Activated CD8-positive, alpha-beta T cell treated with anti-CD3 and anti-CD28 coated beads, Interleukin-2, amount 10 ng/mL, durations not matched to agents 7 days and 5 days (primary cell): ENCODE data around the gene CERS6. TPM values are rescaled to one million over a fixed set of nuclear protein-coding genes. Genes with fewer than 3 reads are reported as not detected.

Experiments used
- ATAC-seq: fragments of 150-1000 bp; cut with Tn5 transposase; one replicate; pipeline ENCODE4 v1.10.0; 2021; ENCODE audit warnings: moderate library complexity
- CTCF ChIA-PET: fragments of 350-600 bp; sonication (Branson Sonifier 250); formaldehyde crosslinking; loops from one replicate; lab custom pipeline; 2021; ENCODE audit warnings: antibody characterized with exemption; lab: Charles Lee
- POLR2A ChIA-PET: fragments of 350-600 bp; sonication (Branson Sonifier 250); formaldehyde crosslinking; loops from one replicate; lab custom pipeline; 2021; ENCODE audit warnings: antibody characterized with exemption; lab: Charles Lee
- DNase-seq: peaks from one replicate; pipeline ENCODE4 v3.0.0-alpha.2; 2020
- H3K27ac Mint-ChIP-seq: one replicate; pipeline ENCODE4 v1.8.0; 2021; ENCODE audit warnings: mild to moderate bottlenecking, mixed read lengths
- H3K27me3 Mint-ChIP-seq: one replicate; pipeline ENCODE4 v1.8.0; 2021; ENCODE audit warnings: low read depth, mixed read lengths
- H3K36me3 Mint-ChIP-seq: one replicate; pipeline ENCODE4 v1.8.0; 2021; ENCODE audit warnings: low read depth, mixed read lengths
- H3K4me1 Mint-ChIP-seq: one replicate; pipeline ENCODE4 v1.8.0; 2021; ENCODE audit warnings: low read depth, mixed read lengths
- H3K4me3 Mint-ChIP-seq: one replicate; pipeline ENCODE4 v1.8.0; 2021; ENCODE audit warnings: mild to moderate bottlenecking, mixed read lengths
- H3K9me3 Mint-ChIP-seq: one replicate; pipeline ENCODE4 v1.8.0; 2022; ENCODE audit warnings: mixed read lengths; ENCODE audit not compliant: insufficient read depth
- total RNA-seq, 2 experiments: library from RNA; stranded (reverse); gene quantifications; one replicate each; pipeline ENCODE4 v1.2.3, GENCODE V29; 2021

Gene CERS6
- total RNA-seq, 2 experiments from 2014 or later, result 13.1 to 14.5 TPM

DNA sequence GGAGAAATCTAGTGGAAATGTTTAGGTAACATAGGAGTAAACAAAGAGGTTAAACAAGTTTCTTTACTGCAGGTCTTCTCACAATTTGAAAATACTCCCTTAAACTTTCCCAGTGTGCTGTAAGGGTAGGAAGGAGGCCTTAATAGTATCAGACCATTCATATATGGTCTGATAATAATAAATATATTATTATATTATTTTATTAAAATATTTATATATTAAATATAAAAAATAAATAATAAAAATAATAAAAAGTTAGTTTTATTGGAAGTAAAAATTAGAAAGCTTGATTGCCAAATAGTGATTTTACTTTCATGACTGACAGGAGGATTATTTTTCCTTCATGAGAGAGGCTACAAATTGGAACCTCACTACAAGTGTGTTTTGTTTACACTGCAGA, 353.5 kb downstream of the CERS6 start:
- H3K36me3 Mint-ChIP-seq, result no peaks in the 10 kb centered on the region
- H3K27me3 Mint-ChIP-seq, result no peaks in the 10 kb centered on the region
- POLR2A ChIA-PET, result no interaction called here

DNA sequence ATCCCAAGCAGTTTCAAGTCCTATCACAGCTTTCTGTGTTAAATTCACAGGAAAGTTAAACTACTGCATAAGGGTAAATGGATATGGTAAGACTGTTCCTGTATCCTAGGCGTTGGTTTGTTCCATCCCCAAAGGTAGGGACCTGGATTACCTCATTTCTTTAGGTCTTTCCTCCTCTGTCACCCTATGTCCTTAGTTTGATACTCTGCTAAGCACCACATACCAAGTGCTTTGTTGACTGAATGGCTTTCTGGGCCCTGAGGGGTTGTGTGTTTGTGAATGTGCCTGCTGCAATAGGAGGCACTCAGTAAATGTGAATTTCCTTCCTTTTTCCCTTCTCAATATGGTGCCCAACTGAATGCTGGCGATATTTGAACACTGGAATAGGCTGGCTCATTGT, 354.2 kb downstream of the CERS6 start:
- no peak overlapping the region for H3K27ac Mint-ChIP-seq
- H3K27me3 Mint-ChIP-seq, result no peaks in the 10 kb centered on the region
- H3K36me3 Mint-ChIP-seq, result no peaks in the 10 kb centered on the region
- H3K4me1 Mint-ChIP-seq, result no peaks in the 10 kb centered on the region
- no peak for DNase-seq
- H3K4me3 Mint-ChIP-seq, result no peak overlapping the region
- no peaks in the 10 kb centered on the region for H3K9me3 Mint-ChIP-seq
- no peak for ATAC-seq
- POLR2A ChIA-PET, result no interaction called here
- CTCF ChIA-PET, result no interaction called here

More for the DNA sequence above, 353.5 kb downstream of the CERS6 start:
- no peak for DNase-seq
- Mint-ChIP-seq H3K27ac (no peak overlapping the region), H3K9me3 (no peaks in the 10 kb centered on the region), H3K4me3 (no peak overlapping the region), H3K4me1 (no peaks in the 10 kb centered on the region)
- no peak for ATAC-seq
- CTCF ChIA-PET, result no interaction called here

GRCh38 chr2:168811696-168812095, 355.6 kb downstream of the CERS6 start:
- DNase-seq (no peak), ATAC-seq (no peak)
- Mint-ChIP-seq H3K27me3 (no peaks in the 10 kb centered on the region), H3K4me3 (no peak overlapping the region), H3K27ac (no peak overlapping the region), H3K36me3 (no peaks in the 10 kb centered on the region), H3K9me3 (no peaks in the 10 kb centered on the region), H3K4me1 (no peaks in the 10 kb centered on the region)
- CTCF ChIA-PET, result interaction anchor here (0.9 kb wide), 1 partner anchor 120 kb away, joined by 4 read pairs; no protein-coding TSS in a partner anchor
- POLR2A ChIA-PET, result no interaction called here

DNA sequence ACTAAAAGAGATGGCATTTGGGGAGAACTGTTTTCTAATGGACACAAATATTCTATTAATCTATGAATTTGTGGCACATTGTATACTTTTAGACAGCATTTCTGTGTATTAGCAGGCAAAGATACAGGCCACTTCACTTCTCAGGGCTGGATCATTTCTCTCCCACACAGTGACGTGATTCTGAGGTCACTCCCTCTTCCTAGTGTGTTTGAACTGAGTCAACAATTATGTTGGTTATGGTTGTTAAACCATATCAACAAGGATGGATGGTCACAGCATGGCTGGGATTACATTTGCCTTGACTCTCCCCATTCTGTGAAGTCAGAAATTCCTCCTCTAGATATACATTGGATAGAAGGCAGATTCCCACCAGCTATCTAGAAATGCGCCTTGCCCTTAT, 358.0 kb downstream of the CERS6 start:
- DNase-seq (no peak), ATAC-seq (no peak)
- ChIA-PET POLR2A (no interaction called here), CTCF (interaction anchor here (0.9 kb wide), 1 partner anchor 12 kb away, joined by 5 read pairs; the partner anchor contains the start of gene NOSTRIN)
- Mint-ChIP-seq H3K27me3 (no peaks in the 10 kb centered on the region), H3K36me3 (no peaks in the 10 kb centered on the region), H3K4me1 (no peaks in the 10 kb centered on the region), H3K4me3 (no peak overlapping the region), H3K27ac (no peak overlapping the region), H3K9me3 (no peaks in the 10 kb centered on the region)

GRCh38 chr2:168814939-168815907, 359.2 kb downstream of the CERS6 start:
- H3K27ac Mint-ChIP-seq, result no peak overlapping the region
- no peaks in the 10 kb centered on the region for H3K27me3 Mint-ChIP-seq
- H3K9me3 Mint-ChIP-seq, result no peaks in the 10 kb centered on the region
- no peaks in the 10 kb centered on the region for H3K36me3 Mint-ChIP-seq
- no peak overlapping the region for H3K4me3 Mint-ChIP-seq
- POLR2A ChIA-PET, result interaction anchor here (0.6 kb wide), 1 partner anchor 154 kb away, joined by 4 read pairs; no protein-coding TSS in a partner anchor
- no peaks in the 10 kb centered on the region for H3K4me1 Mint-ChIP-seq
- DNase-seq, result no peak
- CTCF ChIA-PET, result interaction anchor here (1.3 kb wide), 1 partner anchor 10 kb away, joined by 3 read pairs; no protein-coding TSS in a partner anchor
- no peak for ATAC-seq

- ATAC-seq, result no peak
- no peaks in the 10 kb centered on the region for H3K36me3 Mint-ChIP-seq
- H3K27ac Mint-ChIP-seq, result no peak overlapping the region
- no peak overlapping the region for H3K4me3 Mint-ChIP-seq
- H3K9me3 Mint-ChIP-seq, result no peaks in the 10 kb centered on the region
- H3K4me1 Mint-ChIP-seq, result no peaks in the 10 kb centered on the region
- POLR2A ChIA-PET, result no interaction called here
- CTCF ChIA-PET, result interaction anchor here (1.3 kb wide), 1 partner anchor 8 kb away, joined by 3 read pairs; no protein-coding TSS in a partner anchor
- no peaks in the 10 kb centered on the region for H3K27me3 Mint-ChIP-seq
- DNase-seq, result no peak
Observed at GRCh38 chr2:168816369-168816768, 360.3 kb downstream of the CERS6 start.

- Mint-ChIP-seq H3K27ac (no peak overlapping the region), H3K4me3 (no peak overlapping the region), H3K4me1 (no peaks in the 10 kb centered on the region), H3K36me3 (no peaks in the 10 kb centered on the region), H3K27me3 (no peaks in the 10 kb centered on the region), H3K9me3 (no peaks in the 10 kb centered on the region)
- DNase-seq (no peak), ATAC-seq (no peak)
- ChIA-PET POLR2A (no interaction called here), CTCF (no interaction called here)
Observed at GRCh38 chr2:168819050-168819715, 363.1 kb downstream of the CERS6 start.

- H3K9me3 Mint-ChIP-seq, result no peaks in the 10 kb centered on the region
- H3K4me3 Mint-ChIP-seq, result no peak overlapping the region
- H3K27ac Mint-ChIP-seq, result no peak overlapping the region
- DNase-seq (no peak), ATAC-seq (no peak)
- ChIA-PET POLR2A (no interaction called here), CTCF (no interaction called here)
- H3K27me3 Mint-ChIP-seq, result no peaks in the 10 kb centered on the region
- no peaks in the 10 kb centered on the region for H3K4me1 Mint-ChIP-seq
- H3K36me3 Mint-ChIP-seq, result no peaks in the 10 kb centered on the region
Observed at GRCh38 chr2:168819829-168820489, 363.9 kb downstream of the CERS6 start.

GRCh38 chr2:168821577-168821976, 365.5 kb downstream of the CERS6 start:
- CTCF ChIA-PET, result interaction anchor here (1.5 kb wide), 1 partner anchor 475 kb away, joined by 4 read pairs; no protein-coding TSS in a partner anchor
- H3K27me3 Mint-ChIP-seq, result no peaks in the 10 kb centered on the region
- H3K4me3 Mint-ChIP-seq, result no peak overlapping the region

GRCh38 chr2:168821992-168822391, 365.9 kb downstream of the CERS6 start:
- ChIA-PET POLR2A (no interaction called here), CTCF (interaction anchor here (1.5 kb wide), 1 partner anchor 475 kb away, joined by 4 read pairs; no protein-coding TSS in a partner anchor)
- ATAC-seq, result no peak
- Mint-ChIP-seq H3K4me1 (no peaks in the 10 kb centered on the region), H3K9me3 (no peaks in the 10 kb centered on the region), H3K36me3 (no peaks in the 10 kb centered on the region), H3K4me3 (no peak overlapping the region), H3K27ac (no peak overlapping the region), H3K27me3 (no peaks in the 10 kb centered on the region)
- no peak for DNase-seq

More at GRCh38 chr2:168821577-168821976, 365.5 kb downstream of the CERS6 start:
- Mint-ChIP-seq H3K36me3 (no peaks in the 10 kb centered on the region), H3K9me3 (no peaks in the 10 kb centered on the region), H3K4me1 (no peaks in the 10 kb centered on the region), H3K27ac (no peak overlapping the region)
- POLR2A ChIA-PET, result interaction anchor here (1.0 kb wide), 1 partner anchor 58 kb away, joined by 3 read pairs; no protein-coding TSS in a partner anchor
- ATAC-seq (no peak), DNase-seq (no peak)
